Transverse colon (tissue), 4 donors: ENCODE measurements around the gene STK10. TPM values are rescaled to one million over a fixed set of nuclear protein-coding genes. Genes with fewer than 3 reads are reported as not detected.

ENCODE experiments used
- DNase-seq: peaks from one replicate; pipeline ENCODE4 v3.0.0-alpha.2; 2019
- H3K27ac ChIP-seq, 4 donors: fragments of 200-600 bp; sonication (generic); 2 replicates each; pipeline ENCODE4 v1.5.1; 2016 to 2018; ENCODE audit warnings: inconsistent platforms in 4 of 4
- H3K27me3 ChIP-seq: fragments of 200-600 bp; sonication (generic); 2 replicates; pipeline ENCODE4 v1.5.1; 2017; ENCODE audit warnings: inconsistent platforms
- H3K36me3 ChIP-seq, 4 donors: fragments of 200-600 bp; sonication (generic); 2 replicates each; pipeline ENCODE4 v1.5.1; 2017 to 2019; ENCODE audit warnings: inconsistent platforms in 4 of 4
- H3K4me1 ChIP-seq, 4 donors: fragments of 200-600 bp; sonication (generic); 2 replicates each; pipeline ENCODE4 v1.5.1; 2017 to 2020; ENCODE audit warnings: inconsistent platforms in 4 of 4
- H3K4me3 ChIP-seq, 4 donors: fragments of 200-600 bp; sonication (generic); 1 replicate in 1 of 4; 2 replicates in 3 of 4; pipeline versions ENCODE4 v1.5.1 to v1.6.1; 2017 to 2019; ENCODE audit warnings: inconsistent platforms in 4 of 4
- H3K9me3 ChIP-seq, 2 donors: fragments of 200-600 bp; sonication (generic); 2 replicates each; pipeline ENCODE4 v1.5.1; 2017 to 2019; ENCODE audit warnings: inconsistent platforms in 2 of 2
- EP300 ChIP-seq: sonication (generic); formaldehyde crosslinking; IDR thresholded peaks from one replicate; pipeline ENCODE4 v1.6.1; 2017; ENCODE audit warnings: antibody characterized with exemption, low read depth
- POLR2A ChIP-seq: fragments of 450-650 bp; IDR thresholded peaks from one replicate; pipeline ENCODE4 v1.6.1; 2016; ENCODE audit warnings: antibody characterized with exemption, mild to moderate bottlenecking, moderate library complexity
- POLR2AphosphoS5 ChIP-seq, 3 donors: sonication (generic); formaldehyde crosslinking; IDR thresholded peaks; one replicate each; pipeline ENCODE4 v1.6.1; 2016; ENCODE audit warnings: antibody characterized with exemption in 3 of 3
- WGBS, 2 donors: methylation state at CpG; one replicate each; pipeline ENCODE4 v1.1.5; 2018; ENCODE audit warnings: low coverage in 1 of 2; 5-methylcytosine and 5-hydroxymethylcytosine counted together
- in situ Hi-C, 4 donors: fragments of 200-750 bp; cut with MboI; loops; one replicate each; pipeline versions ENCODE4 v1.15.0 to v1.15.1; 2017; ENCODE audit warnings: low sequenced_read_pairs in 3 of 4, low pct_ligation_motif_present in 1 of 4, low pct_unique_long_range_greater_than_20kb in 1 of 4
- intact Hi-C: fragments of 100-400 bp; cut with DNase I; formaldehyde crosslinking; loops from one replicate; pipeline ENCODE4 v1.15.1; 2023; ENCODE audit warnings: low total_unique reads
- total RNA-seq, 4 donors: library from RNA; depleted of rRNA; stranded (reverse); fragments of >200 nt; gene quantifications; one replicate each; pipeline ENCODE4 v1.1.0, GENCODE V29; 2016
- TF ChIP-seq, protein P1 (sequence below), 5 experiments: fragments of 200-600 bp in 3 of 5; fragments of 450-650 bp in 2 of 5; sonication (generic) in 3 of 5; IDR thresholded peaks; 1 replicate in 2 of 5; 2 replicates in 3 of 5; pipeline ENCODE4 v1.5.1; 2016 to 2017; ENCODE audit warnings: antibody characterized with exemption in 5 of 5, inconsistent platforms in 3 of 5, mild to moderate bottlenecking in 2 of 5, moderate library complexity in 1 of 5

STK10 gene
- total RNA-seq, 4 donors from 2014 or later: 21.2 to 207 (median 49.3) TPM

DNA sequence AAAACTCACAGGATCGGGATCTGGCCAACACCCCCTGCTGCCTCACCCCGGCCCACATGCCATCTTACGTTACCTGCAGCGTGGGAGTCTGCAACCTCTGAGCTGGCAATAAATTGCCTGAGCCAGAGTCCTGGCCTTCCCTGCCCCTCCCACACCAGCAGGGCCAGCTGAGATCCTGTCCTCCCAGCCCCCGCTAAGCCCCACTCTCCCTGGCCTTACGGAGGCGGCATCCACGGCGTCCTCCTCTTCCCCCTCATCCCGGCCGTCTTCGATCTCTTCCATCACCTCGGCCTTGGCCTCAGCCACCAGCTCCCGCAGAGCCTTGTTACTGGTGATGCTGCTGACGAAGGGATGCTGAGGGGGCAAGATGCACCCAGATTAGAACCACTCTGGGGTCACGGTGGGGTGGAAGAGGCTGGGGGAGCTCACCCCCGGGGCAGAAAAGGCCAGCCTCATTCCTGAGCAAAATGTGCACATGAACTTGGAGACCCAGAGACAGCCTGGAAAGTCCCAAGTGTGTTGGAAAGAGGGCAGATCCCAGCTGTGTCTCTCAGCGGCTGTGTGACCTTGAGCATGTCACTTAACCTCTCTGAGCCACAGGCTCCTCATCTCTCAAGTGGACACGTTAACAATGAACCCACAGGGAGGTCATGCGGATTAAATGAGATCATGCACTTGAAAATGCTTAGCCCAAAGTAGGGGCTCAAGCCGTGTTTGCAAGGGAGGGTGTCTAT, 91.7 kb downstream of the STK10 start:
- no peak for DNase-seq
- H3K9me3 ChIP-seq: no peaks in the 10 kb centered on the region
- no peak overlapping the region for H3K4me3 ChIP-seq
- peaks cover 0 to 8% (median 0%) of the 10 kb centered on the region in 4 donors for H3K4me1 ChIP-seq
- in situ Hi-C loops: no loop called here
- no peak overlapping the region for H3K27ac ChIP-seq
- 91 to 100% methylated on average over 4 to 21 of the region's 21 CpGs for WGBS, 2 donors
- TF ChIP-seq, protein P1, sequence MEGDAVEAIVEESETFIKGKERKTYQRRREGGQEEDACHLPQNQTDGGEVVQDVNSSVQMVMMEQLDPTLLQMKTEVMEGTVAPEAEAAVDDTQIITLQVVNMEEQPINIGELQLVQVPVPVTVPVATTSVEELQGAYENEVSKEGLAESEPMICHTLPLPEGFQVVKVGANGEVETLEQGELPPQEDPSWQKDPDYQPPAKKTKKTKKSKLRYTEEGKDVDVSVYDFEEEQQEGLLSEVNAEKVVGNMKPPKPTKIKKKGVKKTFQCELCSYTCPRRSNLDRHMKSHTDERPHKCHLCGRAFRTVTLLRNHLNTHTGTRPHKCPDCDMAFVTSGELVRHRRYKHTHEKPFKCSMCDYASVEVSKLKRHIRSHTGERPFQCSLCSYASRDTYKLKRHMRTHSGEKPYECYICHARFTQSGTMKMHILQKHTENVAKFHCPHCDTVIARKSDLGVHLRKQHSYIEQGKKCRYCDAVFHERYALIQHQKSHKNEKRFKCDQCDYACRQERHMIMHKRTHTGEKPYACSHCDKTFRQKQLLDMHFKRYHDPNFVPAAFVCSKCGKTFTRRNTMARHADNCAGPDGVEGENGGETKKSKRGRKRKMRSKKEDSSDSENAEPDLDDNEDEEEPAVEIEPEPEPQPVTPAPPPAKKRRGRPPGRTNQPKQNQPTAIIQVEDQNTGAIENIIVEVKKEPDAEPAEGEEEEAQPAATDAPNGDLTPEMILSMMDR (IDR thresholded peaks at IDR 0.05): no peak
- no peak for TF ChIP-seq EP300
- TF ChIP-seq POLR2A: no peak
- TF ChIP-seq POLR2AphosphoS5 (IDR thresholded peaks at IDR 0.05): no peak
- no peaks in the 10 kb centered on the region for H3K27me3 ChIP-seq
- no peaks in the 10 kb centered on the region for H3K36me3 ChIP-seq
- intact Hi-C loops: no loop called here

DNA sequence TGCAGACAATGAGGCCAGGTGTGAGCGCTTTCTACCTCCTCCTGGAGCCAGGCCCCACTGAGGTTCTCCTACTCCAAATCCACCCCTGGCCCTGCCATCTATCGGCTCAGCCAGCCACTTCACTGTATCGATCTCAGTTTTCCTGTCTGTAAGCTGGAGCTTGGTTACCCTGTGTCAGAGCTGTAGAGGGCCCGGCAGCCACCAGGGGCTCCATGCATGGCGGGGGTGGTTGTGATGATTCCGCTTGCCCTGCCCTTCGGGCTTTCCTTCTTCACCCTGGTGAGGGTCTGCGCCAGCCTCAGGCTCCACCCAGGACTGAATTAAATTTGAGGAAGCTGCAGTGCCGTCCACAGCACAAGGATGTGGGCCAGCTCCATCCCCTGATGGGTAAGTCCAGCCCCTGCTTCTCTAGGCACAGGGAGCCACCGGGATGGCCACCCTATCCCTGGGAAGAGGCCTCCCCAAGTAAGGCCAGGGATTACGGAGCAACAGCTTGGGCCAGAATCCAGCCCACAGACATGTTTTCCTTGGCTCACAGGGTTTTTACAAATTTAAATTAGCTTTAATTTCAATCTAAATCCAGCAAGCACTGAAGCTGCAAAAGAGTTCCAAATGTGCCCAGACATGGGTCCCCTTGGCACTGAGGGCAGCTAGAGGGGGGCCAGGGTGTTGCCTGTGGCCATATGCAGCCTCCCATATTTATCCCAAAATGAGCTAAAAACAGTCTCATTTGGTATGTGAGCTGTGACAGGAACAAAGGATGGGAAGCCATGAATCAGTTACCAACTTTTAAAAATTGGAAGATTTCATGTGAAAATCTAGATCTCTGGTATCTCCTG, 92.4 kb downstream of the STK10 start:
- Histone ChIP-seq H3K4me1 (peaks cover 0 to 8% (median 0%) of the 10 kb centered on the region in 4 donors), H3K27ac (no peak overlapping the region), H3K27me3 (no peaks in the 10 kb centered on the region), H3K36me3 (no peaks in the 10 kb centered on the region), H3K4me3 (no peak overlapping the region), H3K9me3 (no peaks in the 10 kb centered on the region)
- in situ Hi-C loops: no loop called here
- 93 to 96% methylated on average over 3 to 11 of the region's 11 CpGs for WGBS, 2 donors
- TF ChIP-seq POLR2A (no peak), POLR2AphosphoS5 (IDR thresholded peaks at IDR 0.05) (no peak), EP300 (no peak)
- TF ChIP-seq, protein P1 (IDR thresholded peaks at IDR 0.05): no peak
- intact Hi-C loops: no loop called here
- no peak for DNase-seq

DNA sequence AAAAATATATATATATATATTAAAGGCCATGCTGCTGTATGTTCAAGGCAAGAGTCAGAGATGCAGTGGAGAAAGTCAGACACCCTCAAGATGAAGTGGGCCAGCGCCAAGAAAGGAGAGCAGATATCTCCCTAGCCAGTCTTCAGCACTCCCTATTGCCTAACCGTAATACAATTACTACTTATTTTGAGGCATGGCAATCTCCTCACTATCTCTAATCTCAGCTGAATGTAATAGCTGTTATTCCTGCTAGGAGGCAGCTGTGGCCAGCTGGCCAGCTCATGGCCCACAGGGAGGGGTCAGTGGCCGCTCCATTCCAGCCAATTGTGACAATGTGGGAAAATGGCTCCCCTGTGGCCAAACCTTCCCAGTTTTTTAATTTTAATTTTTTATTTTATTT, 94.1 kb downstream of the STK10 start:
- H3K9me3 ChIP-seq: no peaks in the 10 kb centered on the region
- in situ Hi-C loops: no loop called here
- no peak overlapping the region for H3K4me3 ChIP-seq
- no peaks in the 10 kb centered on the region for H3K36me3 ChIP-seq
- intact Hi-C loops: no loop called here
- DNase-seq: no peak
- 83 to 86% methylated on average over 1 to 3 of the region's 3 CpGs for WGBS, 2 donors
- TF ChIP-seq POLR2A (no peak), EP300 (no peak), POLR2AphosphoS5 (IDR thresholded peaks at IDR 0.05) (no peak)
- TF ChIP-seq, protein P1 (IDR thresholded peaks at IDR 0.05): no peak
- no peaks in the 10 kb centered on the region for H3K27me3 ChIP-seq
- peaks cover 0 to 8% (median 0%) of the 10 kb centered on the region in 4 donors for H3K4me1 ChIP-seq
- H3K27ac ChIP-seq: no peak overlapping the region

DNA sequence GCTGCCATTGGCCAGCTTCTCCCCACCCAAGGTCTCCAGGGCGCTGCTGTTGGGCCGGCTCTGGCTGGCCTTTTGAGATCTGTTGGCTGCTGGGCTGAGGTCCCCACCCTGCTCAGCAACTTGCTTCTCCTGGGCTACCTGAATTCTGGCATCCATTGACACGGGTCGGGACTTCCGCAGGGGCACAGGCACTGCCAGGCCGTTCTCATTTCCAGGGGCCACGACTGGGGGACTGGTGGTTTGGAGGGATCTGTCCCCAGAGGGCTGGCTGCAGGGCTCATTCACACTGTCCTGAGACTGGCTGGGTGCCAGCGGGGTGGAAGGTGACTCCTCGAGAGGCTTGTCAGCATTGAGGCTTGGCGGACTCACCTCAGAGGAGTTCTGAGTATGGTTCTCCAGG, 94.5 kb downstream of the STK10 start:
- peaks cover 0 to 8% (median 0%) of the 10 kb centered on the region in 4 donors for H3K4me1 ChIP-seq
- no peaks in the 10 kb centered on the region for H3K9me3 ChIP-seq
- intact Hi-C loops (no loop called here), in situ Hi-C loops (no loop called here)
- no peak for DNase-seq
- H3K4me3 ChIP-seq: no peak overlapping the region
- WGBS, 2 donors: 92% methylated on average over 3 of the region's 10 CpGs; no CpG with 5 or more reads in 1 of the 2 donors
- no peak overlapping the region for H3K27ac ChIP-seq
- no peaks in the 10 kb centered on the region for H3K36me3 ChIP-seq
- TF ChIP-seq, protein P1 (IDR thresholded peaks at IDR 0.05): no peak
- TF ChIP-seq POLR2AphosphoS5 (IDR thresholded peaks at IDR 0.05) (no peak), EP300 (no peak), POLR2A (no peak)
- H3K27me3 ChIP-seq: no peaks in the 10 kb centered on the region
